CD4-positive, alpha-beta T cell treated with Interleukin-15 for 1 hour (primary cell): ENCODE results near the gene SLC36A3.
"Not testable (repeated sequence)": the region's sequence is repeated elsewhere in the genome, so short reads cannot be mapped to it uniquely, and the experiment has no call there.

Experiments used
- DNase-seq: peaks from one replicate; pipeline ENCODE4 v3.0.0-alpha.2; 2020

The SLC36A3 gene

GRCh38 chr5:151303666-151304065 is at the start of gene SLC36A3:
SLC36A3 (minus strand) TSS chr5:151303766; CDS start chr5:151303354, 412 bp downstream.
- no peak for DNase-seq

- no peak for DNase-seq
Observed at GRCh38 chr5:151351671-151352070, 48.1 kb upstream of the SLC36A3 start.

- DNase-seq = no peak
Observed at GRCh38 chr5:151348789-151349188, 45.2 kb upstream of the SLC36A3 start.

GRCh38 chr5:151347369-151347768 is 43.8 kb upstream of the SLC36A3 start, which contains the start of gene SLC36A2:
SLC36A2 (minus strand) TSS chr5:151347559; CDS start chr5:151347460, 99 bp downstream.
- no peak for DNase-seq

GRCh38 chr5:151345808-151346478 is 42.4 kb upstream of the SLC36A3 start:
- no peak for DNase-seq

GRCh38 chr5:151345187-151345807 is 41.7 kb upstream of the SLC36A3 start:
- no peak for DNase-seq

GRCh38 chr5:151344088-151344487 is 40.5 kb upstream of the SLC36A3 start:
- no peak for DNase-seq

GRCh38 chr5:151340004-151340403 is 36.4 kb upstream of the SLC36A3 start:
- no peak for DNase-seq

GRCh38 chr5:151338734-151339133 is 35.2 kb upstream of the SLC36A3 start:
- DNase-seq = no peak

- DNase-seq = no peak
Observed at GRCh38 chr5:151332857-151333256, 29.3 kb upstream of the SLC36A3 start.

GRCh38 chr5:151328734-151329133 is 25.2 kb upstream of the SLC36A3 start:
- DNase-seq = no peak

GRCh38 chr5:151327585-151327984 is 24.0 kb upstream of the SLC36A3 start:
- no peak for DNase-seq

- DNase-seq = no peak
Observed at GRCh38 chr5:151326266-151326665, 22.7 kb upstream of the SLC36A3 start.

- no peak for DNase-seq
Observed at GRCh38 chr5:151320481-151320880, 16.9 kb upstream of the SLC36A3 start.

GRCh38 chr5:151318850-151319732 is 15.5 kb upstream of the SLC36A3 start:
- no peak for DNase-seq

GRCh38 chr5:151317871-151318270 is 14.3 kb upstream of the SLC36A3 start:
- no peak for DNase-seq

GRCh38 chr5:151315998-151316597 is 12.5 kb upstream of the SLC36A3 start:
- DNase-seq = peak; percentile 32

- DNase-seq = no peak
Observed at GRCh38 chr5:151313357-151313756, 9.8 kb upstream of the SLC36A3 start.

GRCh38 chr5:151312756-151313324 is 9.3 kb upstream of the SLC36A3 start:
- no peak for DNase-seq

GRCh38 chr5:151310932-151311331 is 7.4 kb upstream of the SLC36A3 start:
- DNase-seq = no peak

- not testable (repeated sequence) for DNase-seq
Observed at GRCh38 chr5:151309821-151310220, 6.3 kb upstream of the SLC36A3 start.

GRCh38 chr5:151309266-151309665 is 5.7 kb upstream of the SLC36A3 start:
- DNase-seq = not testable (repeated sequence)
